Activated CD4-positive, alpha-beta T cell treated with anti-CD3 and anti-CD28 coated beads for 48 hours (primary cell): ENCODE measurements around the gene KCNN4.
A peak's percentile ranks its signal among the peaks of the same experiment; 100 is the strongest.
"Not testable (repeated sequence)": the region's sequence is repeated elsewhere in the genome, so short reads cannot be mapped to it uniquely, and the experiment has no call there.

Source experiments
- DNase-seq: peaks from one replicate; pipeline ENCODE4 v3.0.0-alpha.2; 2020

Gene KCNN4

GRCh38 chr19:43774103-43774939 is 6.5 kb downstream of the KCNN4 start:
- DNase-seq: no peak

- no peak for DNase-seq
Measured at GRCh38 chr19:43773725-43774102, 7.1 kb downstream of the KCNN4 start.

- DNase-seq: no peak
Measured at GRCh38 chr19:43769256-43769655, 11.5 kb downstream of the KCNN4 start.

- no peak for DNase-seq
Measured at GRCh38 chr19:43768273-43769050, 12.3 kb downstream of the KCNN4 start.

GRCh38 chr19:43767818-43768217 is 13.0 kb downstream of the KCNN4 start:
- no peak for DNase-seq

- no peak for DNase-seq
Measured at GRCh38 chr19:43767316-43767715, 13.5 kb downstream of the KCNN4 start.

GRCh38 chr19:43766755-43767043 is 14.1 kb downstream of the KCNN4 start:
- DNase-seq: no peak

GRCh38 chr19:43765109-43765876 is 15.5 kb downstream of the KCNN4 start:
- DNase-seq: peak; percentile 91

- not testable (repeated sequence) for DNase-seq
Measured at GRCh38 chr19:43764684-43765083, 16.1 kb downstream of the KCNN4 start.

- no peak for DNase-seq
Measured at GRCh38 chr19:43763473-43763939, 17.3 kb downstream of the KCNN4 start.

- DNase-seq: no peak
Measured at GRCh38 chr19:43762814-43763213, 18.0 kb downstream of the KCNN4 start.

GRCh38 chr19:43760941-43761340 is 19.8 kb downstream of the KCNN4 start:
- DNase-seq: no peak

- DNase-seq: no peak
Measured at GRCh38 chr19:43759515-43759914, 21.3 kb downstream of the KCNN4 start.

GRCh38 chr19:43755256-43755801 is 25.4 kb downstream of the KCNN4 start:
- peak; percentile 87 for DNase-seq

- DNase-seq: peak; percentile 99
Measured at GRCh38 chr19:43754503-43755255, 26.1 kb downstream of the KCNN4 start, which contains the start of gene SMG9. TSS of gene SMG9 (minus strand) at chr19:43754962. CDS start at chr19:43750741, 4,221 bp downstream.

GRCh38 chr19:43754253-43754502 is 26.6 kb downstream of the KCNN4 start:
- DNase-seq: no peak

GRCh38 chr19:43752287-43752875 is 28.4 kb downstream of the KCNN4 start:
- DNase-seq: no peak

GRCh38 chr19:43751466-43752220 is 29.1 kb downstream of the KCNN4 start:
- no peak for DNase-seq

GRCh38 chr19:43749898-43750297 is 30.9 kb downstream of the KCNN4 start:
- no peak for DNase-seq

GRCh38 chr19:43749152-43749551 is 31.6 kb downstream of the KCNN4 start:
- no peak for DNase-seq

GRCh38 chr19:43748685-43749084 is 32.1 kb downstream of the KCNN4 start:
- no peak for DNase-seq
